HG03196 (cell line): Measurements from ENCODE around the gene SEPTIN12.
A peak's percentile ranks its signal among the peaks of the same experiment; 100 is the strongest.

Source experiments
- ATAC-seq: cut with Tn5 transposase; IDR thresholded peaks from one replicate; pipeline ENCODE4 v1.9.1; 2021; ENCODE audit not compliant: unreplicated experiment

The SEPTIN12 gene

DNA sequence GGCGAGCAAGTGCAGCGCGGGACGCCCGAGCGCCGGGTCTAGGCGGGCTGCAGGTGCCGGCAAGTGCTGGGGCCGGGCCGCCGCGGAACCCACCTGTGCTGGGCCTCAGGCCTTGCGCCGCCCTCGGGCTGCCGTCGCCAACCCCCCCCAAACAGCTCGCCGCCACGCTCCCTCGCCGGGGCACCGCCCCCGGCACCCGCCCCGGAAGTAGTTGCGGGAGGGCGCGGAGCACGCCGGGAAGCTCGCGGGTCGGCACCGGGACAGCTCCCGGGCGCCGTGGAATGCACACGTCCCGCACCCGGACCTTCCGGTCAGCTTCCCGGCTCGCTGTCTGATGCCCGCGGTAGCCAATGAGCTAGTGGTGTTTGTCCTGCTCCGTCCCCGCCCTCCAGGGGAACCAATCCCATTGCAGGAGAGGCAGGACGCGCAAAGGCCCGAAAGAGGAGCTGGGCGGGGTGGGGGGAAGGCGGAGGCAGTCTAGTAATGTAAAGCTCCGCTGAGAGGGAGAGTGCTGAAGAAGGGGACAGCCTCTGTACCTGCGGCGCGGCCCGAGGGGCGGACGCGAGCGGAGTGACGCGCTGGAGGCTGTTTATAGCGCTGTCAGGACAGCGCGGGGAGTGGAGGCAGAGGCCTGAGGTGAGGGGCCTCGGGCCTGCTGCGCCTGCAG is 53.9 kb downstream of the SEPTIN12 start, which contains the start of the genes ANKS3 and DNAAF8:
TSS of gene ANKS3 (minus strand) at position 209 of the 667 bp plus-strand sequence. CDS start 4,122 bp downstream, outside the sequence.
TSS of gene DNAAF8 (plus strand) at position 475 of the 667 bp plus-strand sequence. CDS start 1,978 bp downstream, outside the sequence.
- ATAC-seq: peak; percentile 72

DNA sequence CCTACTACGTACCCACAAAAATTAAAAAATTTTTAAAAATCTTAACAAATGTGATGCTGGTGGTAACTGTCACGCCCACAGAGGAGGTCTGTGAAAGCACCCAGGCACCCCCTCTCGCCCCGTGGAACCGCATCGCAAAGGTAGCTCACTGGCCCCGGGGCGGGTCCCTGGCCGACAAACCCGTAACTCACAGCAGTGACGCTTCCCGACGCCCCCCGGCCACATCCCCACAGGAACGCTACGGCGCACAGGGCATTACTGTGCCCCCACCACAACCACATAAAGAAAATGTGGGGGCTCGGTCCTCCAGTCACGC is 54.4 kb downstream of the SEPTIN12 start:
- peak; percentile 2 for ATAC-seq

DNA sequence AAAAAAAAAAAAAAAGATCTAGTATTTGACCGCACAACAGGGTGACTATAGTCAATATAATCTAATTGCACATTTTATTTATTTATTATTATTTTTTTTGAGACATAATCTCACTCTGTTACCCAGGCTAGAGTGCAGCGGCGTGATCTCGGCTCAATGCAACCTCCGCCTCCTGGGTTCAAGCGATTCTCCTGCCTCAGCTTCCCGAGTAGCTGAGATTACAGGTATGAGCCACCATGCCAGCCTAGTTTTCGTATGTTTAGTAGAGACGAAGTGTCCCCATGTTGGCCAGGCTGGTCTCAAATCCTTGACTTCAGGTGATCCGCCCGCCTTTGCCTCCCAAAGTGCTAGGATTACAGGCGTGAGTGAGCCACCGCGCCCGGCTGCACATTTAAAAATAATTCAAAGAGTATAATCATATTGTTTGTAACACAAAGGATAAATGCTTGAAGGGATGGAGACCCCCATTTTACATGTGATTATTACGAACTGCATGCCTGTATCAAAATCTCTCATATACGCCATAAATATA is 54.9 kb downstream of the SEPTIN12 start:
- no peak for ATAC-seq

DNA sequence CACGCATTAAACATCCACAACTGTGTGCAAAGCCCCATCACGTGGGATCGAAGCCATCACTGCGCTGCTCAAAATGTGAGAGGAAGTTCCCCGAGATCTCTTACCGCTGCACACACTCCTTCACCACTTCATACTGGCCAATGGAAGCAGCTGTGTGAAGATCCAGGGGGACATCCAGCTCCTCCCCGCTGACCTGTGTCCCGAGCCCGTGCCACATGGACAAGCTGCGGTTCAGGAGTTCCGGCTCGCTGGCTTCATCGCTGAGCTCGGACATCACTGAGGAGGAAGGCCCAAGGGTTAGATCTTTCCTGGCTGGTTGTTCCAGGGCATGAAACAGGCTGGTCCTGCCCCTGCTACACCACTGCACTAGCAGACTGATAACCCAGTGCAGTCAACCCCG is 58.3 kb downstream of the SEPTIN12 start:
- no peak for ATAC-seq

DNA sequence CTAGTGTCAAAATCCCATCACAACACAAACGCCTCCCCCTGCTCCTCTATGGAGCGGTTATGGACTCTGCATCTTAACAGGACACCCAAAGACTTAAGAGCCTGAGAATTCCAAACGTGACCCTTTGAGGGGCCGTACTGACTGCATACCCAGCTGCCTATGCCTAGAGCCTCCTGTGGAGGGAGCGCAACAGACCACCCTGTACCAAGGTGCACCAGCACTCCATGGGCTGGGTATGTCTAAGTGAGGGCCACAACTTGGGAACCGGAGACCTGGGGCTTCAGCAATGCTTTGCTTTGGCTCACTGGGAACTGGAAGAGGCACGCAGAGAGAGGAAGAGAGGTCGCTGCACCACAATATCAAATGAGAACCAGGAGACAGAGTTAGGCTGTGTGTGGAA is 59.5 kb downstream of the SEPTIN12 start:
- ATAC-seq: no peak
